NCI-H774 (cell line): ENCODE results near the gene AICDA.

Experiments
- DNase-seq: peaks from one replicate; lab custom pipeline; 2025; lab: John Stamatoyannopoulos, UW

The AICDA gene

GRCh38 chr12:8554451-8555195 lies 58.0 kb downstream of the AICDA start:
- DNase-seq: no peak

GRCh38 chr12:8553088-8553627 lies 59.5 kb downstream of the AICDA start:
- no peak for DNase-seq
